ENCODE measurements around the gene ARL4D.

The ARL4D gene

DNA sequence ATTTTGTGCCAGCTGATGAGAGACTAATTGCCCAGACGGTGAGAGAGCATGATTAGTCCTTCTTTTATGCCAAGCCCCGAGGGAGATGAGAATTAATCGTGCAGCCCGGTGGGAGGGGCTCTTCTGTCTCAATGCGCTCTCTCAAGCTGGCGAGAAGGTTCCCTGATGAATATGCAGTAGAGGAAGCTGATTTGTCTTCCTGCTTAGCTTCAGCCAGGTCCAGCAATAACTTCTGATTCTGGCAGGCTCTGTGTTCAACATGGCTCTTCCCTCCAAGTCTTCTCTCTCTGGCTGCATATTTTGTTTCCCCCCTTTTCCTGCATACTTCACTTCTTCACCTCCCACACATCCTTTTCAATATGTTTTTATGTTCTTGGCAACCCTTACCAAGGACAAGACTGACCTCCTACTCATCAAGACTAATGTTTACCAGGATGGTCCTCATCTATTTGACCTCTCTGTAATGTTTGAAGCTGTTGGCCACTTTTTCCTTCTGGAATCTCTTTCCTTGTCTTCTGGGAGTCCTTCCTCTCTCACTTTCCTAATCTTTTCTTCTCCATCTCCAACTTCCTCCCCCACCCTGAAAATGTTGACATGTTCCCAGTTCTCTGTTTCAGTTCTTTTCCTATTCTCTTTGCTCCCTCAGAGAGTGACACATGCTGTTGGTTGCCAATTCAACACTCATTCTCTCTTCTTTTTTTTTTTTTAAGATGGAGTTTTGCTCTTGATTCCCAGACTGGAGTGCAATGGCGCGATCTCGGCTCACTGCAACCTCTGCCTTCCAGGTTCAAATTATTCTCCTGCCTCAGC, 33.1 kb downstream of the ARL4D start:
- DNase-seq, result no peak

DNA sequence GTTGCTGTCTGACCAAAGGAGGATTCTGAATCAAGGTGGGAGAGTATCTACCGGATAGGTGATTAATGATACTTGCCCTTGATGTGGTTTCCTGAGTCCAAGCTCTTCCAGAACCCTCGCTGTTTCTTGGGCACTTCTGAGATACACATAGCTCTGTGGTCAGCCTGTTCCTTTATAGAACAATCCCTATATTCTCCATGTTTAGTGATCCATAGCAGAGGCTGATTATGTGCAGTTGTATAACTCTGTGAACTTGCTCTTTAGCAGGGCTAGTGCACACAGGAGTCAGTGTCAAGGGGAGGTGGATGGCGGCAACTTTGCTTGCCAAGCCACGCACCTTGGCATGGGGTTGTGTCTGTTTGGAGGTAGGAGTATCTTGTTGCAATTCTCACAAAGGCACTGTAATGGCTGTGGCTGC, 36.1 kb downstream of the ARL4D start:
- DNase-seq, result no peak

DNA sequence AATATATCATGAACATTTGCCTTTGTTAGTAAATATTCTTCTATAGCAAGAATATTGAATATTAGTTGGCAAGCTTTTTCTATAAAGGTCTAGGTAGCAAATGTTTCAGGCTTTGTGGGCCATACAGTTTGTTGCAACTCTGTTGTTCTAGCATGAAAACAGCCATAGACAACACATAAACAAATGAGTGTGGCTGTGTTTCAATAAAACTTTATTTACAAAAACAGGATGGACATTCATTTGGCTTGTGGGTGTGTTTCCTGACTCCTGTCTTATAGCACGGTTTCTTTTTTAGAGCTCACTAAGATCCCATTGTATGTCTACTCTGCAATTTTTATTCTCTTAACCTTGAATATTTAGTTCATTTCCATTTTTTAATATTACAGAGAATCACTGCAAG, 39.0 kb downstream of the ARL4D start:
- DNase-seq, result no peak

DNA sequence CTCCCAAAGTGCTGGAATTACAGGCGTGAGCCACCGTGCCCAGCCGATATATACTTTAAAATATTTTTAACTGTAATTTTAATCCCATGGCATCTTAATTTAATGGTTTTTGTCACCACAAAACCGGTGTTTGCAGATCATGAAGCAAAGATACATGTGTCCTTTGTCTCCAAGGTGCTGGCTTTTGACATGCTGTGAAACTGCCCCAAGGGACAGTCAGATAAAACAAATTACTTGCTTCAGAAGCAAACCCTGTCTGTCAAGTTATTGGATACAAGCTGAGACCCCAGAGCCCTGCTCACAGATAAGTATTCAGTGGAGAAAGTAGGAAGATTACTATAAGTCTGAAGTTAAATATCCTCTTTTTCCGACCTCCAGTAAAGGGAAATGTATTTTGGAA, 39.8 kb downstream of the ARL4D start:
- no peak for DNase-seq

DNA sequence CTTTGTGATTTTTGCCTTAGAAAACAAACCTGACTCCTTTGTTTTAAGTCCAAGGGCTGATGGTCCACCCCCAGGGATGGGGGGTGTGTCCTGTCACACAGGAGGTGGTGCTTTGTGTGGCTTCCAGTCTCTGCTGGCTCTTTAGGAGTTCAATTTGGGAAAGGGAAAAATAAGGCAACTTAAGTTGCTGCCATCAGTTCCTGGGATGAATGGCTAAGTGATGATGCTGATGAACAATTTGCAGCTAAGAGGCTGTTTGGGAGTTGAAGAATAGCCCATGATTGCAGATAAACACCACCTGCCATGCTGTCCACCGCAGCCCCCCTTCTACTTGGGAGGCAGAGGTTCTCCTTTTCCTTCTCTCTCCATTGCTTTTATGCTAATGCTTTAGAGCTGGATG, 40.2 kb downstream of the ARL4D start:
- DNase-seq, result no peak

DNA sequence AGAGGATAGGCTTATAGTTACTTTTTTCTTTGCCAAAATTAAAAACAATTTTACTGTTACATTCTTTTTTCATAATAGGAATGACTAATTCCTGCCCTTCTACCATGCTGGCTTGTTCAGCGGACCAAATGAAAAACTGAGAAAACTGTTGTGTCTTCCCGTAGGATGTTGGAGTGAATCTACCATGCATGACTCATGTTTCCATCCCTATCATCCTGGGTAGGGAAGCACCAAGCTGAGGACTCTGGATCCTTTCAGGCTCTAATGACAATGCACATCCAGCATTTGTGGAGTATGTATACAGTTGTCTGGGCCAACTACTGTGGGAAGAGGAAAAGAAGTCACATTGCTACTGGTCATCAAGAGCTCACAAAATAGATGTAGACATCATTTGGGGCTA, 43.9 kb downstream of the ARL4D start:
- no peak for DNase-seq

DNA sequence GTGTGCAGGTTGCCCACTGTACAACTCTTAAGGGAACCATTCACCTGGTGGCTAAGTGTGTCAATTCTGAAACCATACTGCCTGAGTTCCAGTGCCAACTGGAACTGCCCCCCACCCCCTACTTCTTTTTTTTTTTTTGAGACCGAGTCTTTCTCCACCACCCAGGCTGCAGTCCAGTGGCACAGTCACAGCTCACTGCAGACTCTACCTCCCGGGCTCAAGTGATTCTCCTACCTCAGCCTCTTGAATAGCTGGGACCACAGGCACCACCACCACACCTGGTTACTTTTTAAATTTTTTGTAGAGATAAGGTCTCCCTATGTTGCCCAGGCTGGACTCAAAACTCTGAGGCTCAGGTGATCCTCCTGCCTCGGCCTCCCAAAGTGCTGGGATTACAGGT, 44.6 kb downstream of the ARL4D start:
- DNase-seq, result no peak

DNA sequence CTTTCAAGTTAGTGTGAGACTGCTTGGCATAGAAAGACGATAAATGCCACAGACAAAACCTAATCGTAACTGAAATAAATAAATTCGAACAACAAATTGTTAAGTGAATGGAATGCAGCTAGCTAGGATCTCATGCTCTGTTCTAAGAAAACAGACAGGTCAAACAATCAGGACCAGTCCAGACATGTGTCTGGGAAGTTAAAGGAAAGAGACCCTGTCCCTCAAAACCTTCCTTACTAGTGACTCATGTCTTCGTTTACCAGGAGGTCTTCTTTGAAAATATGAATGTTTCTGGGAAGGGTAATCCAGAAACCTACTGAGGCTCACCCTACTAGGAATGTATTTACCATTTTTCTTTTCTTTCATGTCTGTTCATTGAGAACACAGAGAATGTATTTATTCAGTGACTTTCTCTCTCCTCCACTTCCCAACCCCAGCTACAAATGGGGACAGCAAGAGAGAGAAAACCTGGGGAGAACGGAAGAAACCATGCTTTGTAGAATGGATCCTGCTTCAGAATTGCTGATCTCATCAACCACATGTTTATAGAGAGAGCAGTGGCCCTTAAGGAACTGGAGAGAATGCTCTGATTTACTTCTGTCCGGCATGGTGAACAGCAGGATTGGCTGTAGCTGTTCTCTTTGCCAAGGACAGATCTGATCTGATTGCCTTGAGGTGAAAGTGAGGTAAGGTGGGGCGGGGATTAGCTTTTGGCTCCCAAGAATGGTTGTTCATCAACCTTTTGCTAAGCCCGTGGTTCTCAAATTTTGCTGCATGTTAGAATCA, 45.6 kb downstream of the ARL4D start:
- no peak for DNase-seq

DNA sequence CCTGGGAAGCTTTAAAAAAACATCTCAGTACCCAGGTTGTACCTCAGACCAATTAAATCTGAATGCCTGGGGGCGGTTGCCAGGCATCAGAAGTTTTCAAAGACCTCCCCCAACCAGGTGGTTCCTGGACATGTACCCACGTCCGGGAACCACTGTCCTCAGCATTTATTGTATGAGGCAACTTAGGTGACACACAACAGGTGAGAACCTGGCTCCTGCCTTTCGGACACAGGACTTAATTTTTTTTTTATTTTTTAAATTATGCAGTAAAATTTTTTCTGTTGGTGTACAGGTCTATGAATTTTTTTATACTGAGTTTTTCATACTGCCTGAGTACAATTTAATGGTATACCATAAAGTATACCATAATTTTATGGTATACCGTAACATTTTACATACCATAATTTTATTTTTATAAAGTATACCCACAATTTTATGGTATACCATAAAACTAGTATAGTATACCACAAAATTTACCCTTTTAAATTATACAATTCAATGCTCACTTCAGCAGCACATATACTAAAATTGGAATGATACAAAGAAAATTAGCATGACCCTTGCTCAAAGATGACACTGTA, 46.3 kb downstream of the ARL4D start:
- DNase-seq, result no peak

DNA sequence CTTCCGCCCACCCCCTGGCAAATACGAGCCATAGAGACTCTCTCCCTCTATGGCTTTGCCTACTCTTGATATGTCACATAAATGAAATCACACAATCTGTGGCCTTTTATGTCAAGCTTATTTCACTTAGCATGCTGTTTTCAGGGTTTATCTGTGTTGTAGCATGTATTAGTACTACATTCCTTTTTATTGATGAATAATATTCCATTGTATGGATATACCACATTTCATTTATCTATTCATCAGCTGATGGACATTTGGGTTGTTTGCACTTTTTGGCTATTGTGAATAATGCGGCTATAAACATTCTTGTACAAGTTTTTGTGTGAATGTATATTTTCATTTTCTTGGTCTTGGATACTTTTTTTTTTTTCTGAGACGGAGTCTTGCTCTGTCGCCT, 48.0 kb downstream of the ARL4D start:
- no peak for DNase-seq

DNA sequence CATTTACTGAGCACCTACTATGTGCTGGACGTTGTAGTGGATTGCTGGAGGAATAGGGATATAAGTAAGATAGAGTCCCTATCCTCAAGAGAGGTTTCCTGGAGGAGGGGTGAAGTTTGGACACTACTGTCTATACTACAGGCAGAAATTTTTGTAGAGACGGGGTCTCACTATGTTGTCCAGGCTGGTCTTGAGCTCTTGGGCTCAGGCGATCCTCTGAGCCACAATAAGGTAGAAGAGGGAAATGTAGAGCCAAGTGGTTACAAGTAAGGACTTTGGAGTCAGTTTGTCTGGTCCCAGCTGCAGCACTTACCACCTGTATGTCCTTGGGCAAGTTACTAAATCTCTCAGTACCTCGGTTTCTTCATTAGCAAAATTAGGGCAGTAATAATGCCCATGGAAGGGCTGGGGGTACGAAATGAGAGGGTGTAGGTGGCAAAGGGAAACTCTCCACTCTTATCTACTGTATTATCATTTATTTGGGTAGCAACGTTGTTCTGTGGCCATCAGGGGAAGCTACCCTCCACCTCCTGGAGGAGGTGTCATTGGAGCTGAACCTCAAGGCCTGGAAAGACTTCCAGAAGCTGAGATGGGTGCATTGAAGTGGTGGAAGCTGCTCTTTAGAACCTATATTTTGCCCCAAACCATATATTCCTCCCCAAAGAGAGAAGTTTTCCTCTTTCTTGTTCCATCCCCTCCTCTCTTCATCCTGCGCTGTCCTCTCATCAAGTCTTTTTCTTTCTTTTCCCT, 50.1 kb downstream of the ARL4D start:
- no peak for DNase-seq

DNA sequence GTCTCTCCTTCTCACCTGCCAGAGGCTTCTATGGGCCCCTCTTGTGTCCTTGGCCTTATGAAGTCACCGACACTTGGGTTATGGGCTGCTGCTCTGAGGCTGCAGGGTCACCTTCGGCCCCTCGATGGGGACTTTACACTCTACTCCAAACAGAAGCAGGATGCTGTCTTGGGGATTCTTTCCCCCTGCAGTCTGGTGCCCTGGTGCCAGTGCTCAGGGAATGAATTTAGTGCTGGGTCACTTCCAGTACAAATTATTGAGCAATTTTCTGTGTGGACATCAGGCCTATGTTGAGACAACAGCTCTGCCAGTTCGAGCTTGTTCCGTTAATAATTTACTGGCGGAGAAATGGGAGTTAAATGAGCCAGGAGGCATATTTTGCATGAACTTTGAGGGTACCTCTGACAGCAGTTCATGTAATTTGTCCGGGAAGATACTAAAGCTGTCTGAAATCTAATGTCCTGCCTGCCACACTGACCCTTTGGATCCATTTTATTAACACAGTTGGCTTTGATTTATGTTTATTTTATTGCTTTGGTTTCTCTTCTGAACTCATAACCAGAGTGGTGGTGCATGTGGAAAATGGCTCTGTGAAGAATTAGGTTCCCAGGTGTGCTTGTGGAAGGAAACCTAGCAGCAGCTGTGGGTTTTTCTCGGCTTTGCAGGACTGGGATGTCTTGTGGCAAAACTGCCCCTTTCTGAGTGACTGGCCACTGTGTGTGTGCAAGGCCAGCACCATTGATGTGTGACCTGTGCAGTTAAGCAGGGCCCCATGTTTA, 50.9 kb downstream of the ARL4D start:
- DNase-seq, result no peak

All from midbrain (tissue), 1 donor.